GM12878 (cell line): Measurements from ENCODE around the gene UBE2QL1. TPM values are rescaled to one million over a fixed set of nuclear protein-coding genes. Genes with fewer than 3 reads are reported as not detected.

Experiments
- BHLHE40 ChIP-seq, 2 experiments: fragments of 450-650 bp in 1 of 2; IDR thresholded peaks; 2 replicates each; pipeline ENCODE4 v1.6.1; 2011 to 2017; ENCODE audit warnings: low read depth in 2 of 2, borderline replicate concordance in 1 of 2, improper control_type of control experiment in 1 of 2, low read length in 1 of 2, mild to moderate bottlenecking in 1 of 2
- DPF2 ChIP-seq: fragments of 450-650 bp; IDR thresholded peaks from 2 replicates; pipeline ENCODE4 v1.6.1; 2017; ENCODE audit warnings: mild to moderate bottlenecking
- EZH2 ChIP-seq: IDR thresholded peaks from 2 replicates; pipeline ENCODE4 v1.6.1; 2012; ENCODE audit warnings: low read depth, mild to moderate bottlenecking, control low read depth, inconsistent platforms, low read length, borderline replicate concordance; ENCODE audit not compliant: control insufficient read depth
- JUNB ChIP-seq: IDR thresholded peaks from 2 replicates; pipeline ENCODE4 v1.6.1; 2016; ENCODE audit warnings: antibody characterized with exemption, mild to moderate bottlenecking
- RAD51 ChIP-seq: fragments of 450-650 bp; IDR thresholded peaks from 2 replicates; pipeline ENCODE4 v1.6.1; 2016; ENCODE audit warnings: moderate library complexity, mild to moderate bottlenecking, inconsistent platforms
- RELB ChIP-seq: fragments of 450-650 bp; IDR thresholded peaks from 2 replicates; pipeline ENCODE4 v1.6.1; 2017; ENCODE audit warnings: low read depth, mild to moderate bottlenecking, moderate library complexity
- SKIL ChIP-seq: fragments of 450-650 bp; IDR thresholded peaks from 2 replicates; pipeline ENCODE4 v1.6.1; 2017; ENCODE audit warnings: mild to moderate bottlenecking, low read depth, inconsistent platforms; ENCODE audit not compliant: poor library complexity, severe bottlenecking
- SMARCA5 ChIP-seq: fragments of 450-650 bp; IDR thresholded peaks from 2 replicates; pipeline ENCODE4 v1.6.1; 2017; ENCODE audit warnings: mild to moderate bottlenecking
- STAT1 ChIP-seq: fragments of 450-650 bp; conservative IDR thresholded peaks from 2 replicates; pipeline ENCODE4 v1.6.1; 2014; ENCODE audit warnings: antibody characterized with exemption, mild to moderate bottlenecking
- WRNIP1 ChIP-seq: IDR thresholded peaks from 2 replicates; pipeline ENCODE4 v1.6.1; 2011; ENCODE audit warnings: low read depth, low read length, improper control_type of control experiment, borderline replicate concordance
- ZNF592 ChIP-seq: fragments of 450-650 bp; IDR thresholded peaks from 2 replicates; pipeline ENCODE4 v1.6.1; 2017; ENCODE audit warnings: mild to moderate bottlenecking, moderate library complexity
- polyA plus RNA-seq, 11 experiments: library from polyadenylated mRNA; depleted of rRNA in 4 of 11; unstranded in 6 of 11; stranded (reverse) in 5 of 11; fragments of >200 nt; fragmentation: Nextera tagmentation in 4 of 11; fragmentation: Illumina TruSeq in 1 of 11; extraction: Ambion mirVana in 4 of 11; extraction: Trizol in 1 of 11; gene quantifications; 1 replicate in 1 of 11; 2 replicates in 10 of 11; pipeline versions ENCODE4 v1.2.1 to v1.2.3, GENCODE V29; 2011 to 2016; ENCODE audit warnings: inconsistent platforms in 2 of 11, missing spikeins in 2 of 11, low read depth in 1 of 11
- total RNA-seq, 4 experiments: library from RNA; depleted of rRNA in 3 of 4; stranded (reverse); fragments of >200 nt in 3 of 4; fragmentation: Illumina TruSeq in 1 of 4; extraction: Trizol in 1 of 4; gene quantifications; 2 replicates each; pipeline versions ENCODE4 v1.2.1 to v1.2.3, GENCODE V29; 2013 to 2021
- TF ChIP-seq, protein P1 (sequence below): fragments of 450-650 bp; IDR thresholded peaks from 2 replicates; pipeline ENCODE4 v1.6.1; 2017; ENCODE audit warnings: antibody characterized with exemption, mild to moderate bottlenecking, moderate library complexity
- TF ChIP-seq, protein P2 (sequence below): fragments of 450-650 bp; IDR thresholded peaks from 2 replicates; pipeline ENCODE4 v1.6.1; 2017; ENCODE audit warnings: mild to moderate bottlenecking, moderate library complexity

Gene UBE2QL1
- total and polyA plus RNA-seq, 10 of the 15 experiments (the other 5 are each of a cell fraction or from before 2014, with no cell fraction given) = 0.03 to 0.62 (median 0.04) TPM; not detected in 6

GRCh38 chr5:6493681-6494454 lies 45.2 kb downstream of the UBE2QL1 start (continued):
- TF ChIP-seq, protein P1, sequence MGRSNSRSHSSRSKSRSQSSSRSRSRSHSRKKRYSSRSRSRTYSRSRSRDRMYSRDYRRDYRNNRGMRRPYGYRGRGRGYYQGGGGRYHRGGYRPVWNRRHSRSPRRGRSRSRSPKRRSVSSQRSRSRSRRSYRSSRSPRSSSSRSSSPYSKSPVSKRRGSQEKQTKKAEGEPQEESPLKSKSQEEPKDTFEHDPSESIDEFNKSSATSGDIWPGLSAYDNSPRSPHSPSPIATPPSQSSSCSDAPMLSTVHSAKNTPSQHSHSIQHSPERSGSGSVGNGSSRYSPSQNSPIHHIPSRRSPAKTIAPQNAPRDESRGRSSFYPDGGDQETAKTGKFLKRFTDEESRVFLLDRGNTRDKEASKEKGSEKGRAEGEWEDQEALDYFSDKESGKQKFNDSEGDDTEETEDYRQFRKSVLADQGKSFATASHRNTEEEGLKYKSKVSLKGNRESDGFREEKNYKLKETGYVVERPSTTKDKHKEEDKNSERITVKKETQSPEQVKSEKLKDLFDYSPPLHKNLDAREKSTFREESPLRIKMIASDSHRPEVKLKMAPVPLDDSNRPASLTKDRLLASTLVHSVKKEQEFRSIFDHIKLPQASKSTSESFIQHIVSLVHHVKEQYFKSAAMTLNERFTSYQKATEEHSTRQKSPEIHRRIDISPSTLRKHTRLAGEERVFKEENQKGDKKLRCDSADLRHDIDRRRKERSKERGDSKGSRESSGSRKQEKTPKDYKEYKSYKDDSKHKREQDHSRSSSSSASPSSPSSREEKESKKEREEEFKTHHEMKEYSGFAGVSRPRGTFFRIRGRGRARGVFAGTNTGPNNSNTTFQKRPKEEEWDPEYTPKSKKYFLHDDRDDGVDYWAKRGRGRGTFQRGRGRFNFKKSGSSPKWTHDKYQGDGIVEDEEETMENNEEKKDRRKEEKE = no peak
- TF ChIP-seq, protein P2, sequence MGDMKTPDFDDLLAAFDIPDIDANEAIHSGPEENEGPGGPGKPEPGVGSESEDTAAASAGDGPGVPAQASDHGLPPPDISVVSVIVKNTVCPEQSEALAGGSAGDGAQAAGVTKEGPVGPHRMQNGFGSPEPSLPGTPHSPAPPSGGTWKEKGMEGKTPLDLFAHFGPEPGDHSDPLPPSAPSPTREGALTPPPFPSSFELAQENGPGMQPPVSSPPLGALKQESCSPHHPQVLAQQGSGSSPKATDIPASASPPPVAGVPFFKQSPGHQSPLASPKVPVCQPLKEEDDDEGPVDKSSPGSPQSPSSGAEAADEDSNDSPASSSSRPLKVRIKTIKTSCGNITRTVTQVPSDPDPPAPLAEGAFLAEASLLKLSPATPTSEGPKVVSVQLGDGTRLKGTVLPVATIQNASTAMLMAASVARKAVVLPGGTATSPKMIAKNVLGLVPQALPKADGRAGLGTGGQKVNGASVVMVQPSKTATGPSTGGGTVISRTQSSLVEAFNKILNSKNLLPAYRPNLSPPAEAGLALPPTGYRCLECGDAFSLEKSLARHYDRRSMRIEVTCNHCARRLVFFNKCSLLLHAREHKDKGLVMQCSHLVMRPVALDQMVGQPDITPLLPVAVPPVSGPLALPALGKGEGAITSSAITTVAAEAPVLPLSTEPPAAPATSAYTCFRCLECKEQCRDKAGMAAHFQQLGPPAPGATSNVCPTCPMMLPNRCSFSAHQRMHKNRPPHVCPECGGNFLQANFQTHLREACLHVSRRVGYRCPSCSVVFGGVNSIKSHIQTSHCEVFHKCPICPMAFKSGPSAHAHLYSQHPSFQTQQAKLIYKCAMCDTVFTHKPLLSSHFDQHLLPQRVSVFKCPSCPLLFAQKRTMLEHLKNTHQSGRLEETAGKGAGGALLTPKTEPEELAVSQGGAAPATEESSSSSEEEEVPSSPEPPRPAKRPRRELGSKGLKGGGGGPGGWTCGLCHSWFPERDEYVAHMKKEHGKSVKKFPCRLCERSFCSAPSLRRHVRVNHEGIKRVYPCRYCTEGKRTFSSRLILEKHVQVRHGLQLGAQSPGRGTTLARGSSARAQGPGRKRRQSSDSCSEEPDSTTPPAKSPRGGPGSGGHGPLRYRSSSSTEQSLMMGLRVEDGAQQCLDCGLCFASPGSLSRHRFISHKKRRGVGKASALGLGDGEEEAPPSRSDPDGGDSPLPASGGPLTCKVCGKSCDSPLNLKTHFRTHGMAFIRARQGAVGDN = peak; percentile 97
- TF ChIP-seq JUNB (no peak), DPF2 (no peak), RAD51 (peak; percentile 48; the same call in 1 of the 2 replicates), SKIL (peak; percentile 47), BHLHE40 (IDR thresholded peaks at IDR 0.05; ENCODE audit: borderline replicate concordance in 1 of 2, low read depth in 2 of 2, low read length in 1 of 2) (peak; percentile 32 to 33; a peak in 1 of 4 replicates), WRNIP1 (no peak), STAT1 (no peak), ZNF592 (peak; percentile 58; the same call in 1 of the 2 replicates), SMARCA5 (no peak), RELB (peak; percentile 10; the same call in 1 of the 2 replicates), EZH2 (no peak)
